Activated T-helper 1 cell treated with anti-CD3 and anti-CD28 coated beads, Interleukin-2, amount 50 U/mL, for 16 hours (primary cell): ENCODE results near the gene SPTSSA.
"Not testable (repeated sequence)": the region's sequence is repeated elsewhere in the genome, so short reads cannot be mapped to it uniquely, and the experiment has no call there.

ENCODE experiments used
- DNase-seq, 2 donors: peaks; one replicate each; pipeline ENCODE4 v3.0.0-alpha.2; 2020; ENCODE audit warnings: low read depth in 1 of 2, low spot score in 1 of 2

SPTSSA gene

GRCh38 chr14:34428102-34428466 is 34.0 kb downstream of the SPTSSA start:
- DNase-seq, result not testable (repeated sequence)

GRCh38 chr14:34426313-34427295 is 35.4 kb downstream of the SPTSSA start:
- DNase-seq, result no peak

GRCh38 chr14:34425095-34425851 is 36.8 kb downstream of the SPTSSA start:
- no peak for DNase-seq

- no peak for DNase-seq
Observed at GRCh38 chr14:34424488-34424887, 37.6 kb downstream of the SPTSSA start.

DNA sequence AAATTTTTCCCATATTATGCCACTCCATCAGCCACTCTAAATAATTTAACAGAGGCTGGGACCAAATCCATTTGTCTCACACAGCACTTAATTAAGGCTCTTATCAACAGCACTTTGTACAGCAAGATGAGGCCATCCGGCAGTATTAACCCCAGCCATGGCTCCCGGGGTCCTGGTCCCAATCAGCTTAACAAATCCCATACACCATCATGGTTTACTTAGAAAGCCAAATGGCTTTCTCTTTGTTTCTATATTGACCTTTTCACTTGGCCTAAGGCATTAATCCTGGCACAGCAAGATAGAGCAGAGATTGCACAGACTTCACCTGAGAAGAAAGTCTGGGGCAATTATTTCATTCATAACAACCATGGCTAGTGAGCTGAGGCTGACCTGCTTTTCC is 38.6 kb downstream of the SPTSSA start:
- DNase-seq, result no peak

DNA sequence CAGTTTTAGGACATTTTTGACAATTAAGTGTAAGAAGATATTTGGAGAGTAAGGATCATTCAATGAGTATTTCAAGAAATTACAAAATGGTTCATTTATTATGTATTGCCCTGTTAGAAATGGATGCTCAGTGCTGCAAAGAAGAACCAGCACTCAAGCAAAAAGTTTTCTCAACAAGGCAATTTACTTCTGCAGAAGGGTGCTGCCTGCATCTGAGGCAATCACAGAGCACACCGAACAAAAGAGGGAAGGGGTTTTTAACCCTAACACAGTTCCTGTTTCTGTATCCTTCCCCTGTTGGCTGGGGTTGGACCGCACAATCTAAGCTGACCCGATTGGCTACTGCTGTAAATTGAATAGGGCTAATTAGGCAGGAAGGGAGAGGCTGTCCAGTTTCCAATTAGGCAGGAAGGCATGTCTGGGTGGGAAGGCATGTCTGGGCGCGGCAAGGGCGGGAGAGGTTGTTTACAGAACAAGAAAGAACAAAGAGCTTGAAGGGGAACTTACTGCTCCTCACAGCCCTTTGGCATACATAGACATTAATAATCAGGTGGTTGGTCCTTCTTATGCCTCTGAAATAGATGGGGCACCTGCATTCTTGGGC is 41.4 kb downstream of the SPTSSA start:
- no peak for DNase-seq

GRCh38 chr14:34409721-34410120 is 52.3 kb downstream of the SPTSSA start:
- DNase-seq, result no peak

GRCh38 chr14:34407951-34408350 is 54.1 kb downstream of the SPTSSA start:
- DNase-seq, result no peak

GRCh38 chr14:34404416-34404815 is 57.6 kb downstream of the SPTSSA start:
- DNase-seq, result no peak

- DNase-seq, result no peak
Observed at GRCh38 chr14:34403646-34404045, 58.4 kb downstream of the SPTSSA start.

GRCh38 chr14:34398024-34398423 is 64.0 kb downstream of the SPTSSA start:
- DNase-seq, result no peak

- no peak for DNase-seq
Observed at GRCh38 chr14:34387974-34388516, 74.0 kb downstream of the SPTSSA start.

GRCh38 chr14:34386865-34387485 is 75.1 kb downstream of the SPTSSA start:
- no peak for DNase-seq

DNA sequence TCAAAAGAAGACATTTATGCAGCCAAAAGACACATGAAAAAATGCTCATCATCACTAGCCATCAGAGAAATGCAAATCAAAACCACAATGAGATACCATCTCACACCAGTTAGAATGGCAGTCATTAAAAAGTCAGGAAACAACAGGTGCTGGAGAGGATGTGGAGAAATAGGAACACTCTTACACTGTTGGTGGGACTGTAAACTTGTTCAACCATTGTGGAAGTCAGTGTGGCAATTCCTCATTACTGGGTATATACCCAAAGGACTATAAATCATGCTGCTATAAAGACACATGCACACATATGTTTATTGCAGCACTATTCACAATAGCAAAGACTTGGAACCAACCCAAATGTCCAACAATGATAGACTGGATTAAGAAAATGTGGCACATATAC is 76.2 kb downstream of the SPTSSA start:
- DNase-seq, result not testable (repeated sequence)

GRCh38 chr14:34383839-34384238 is 78.2 kb downstream of the SPTSSA start:
- DNase-seq, result no peak
